ENCODE data around the gene ZFAND3. TPM values are rescaled to one million over a fixed set of nuclear protein-coding genes. Genes with fewer than 3 reads are reported as not detected.

Gene ZFAND3
- total RNA-seq, 1 experiment from 2014 or later, result 107 TPM

DNA sequence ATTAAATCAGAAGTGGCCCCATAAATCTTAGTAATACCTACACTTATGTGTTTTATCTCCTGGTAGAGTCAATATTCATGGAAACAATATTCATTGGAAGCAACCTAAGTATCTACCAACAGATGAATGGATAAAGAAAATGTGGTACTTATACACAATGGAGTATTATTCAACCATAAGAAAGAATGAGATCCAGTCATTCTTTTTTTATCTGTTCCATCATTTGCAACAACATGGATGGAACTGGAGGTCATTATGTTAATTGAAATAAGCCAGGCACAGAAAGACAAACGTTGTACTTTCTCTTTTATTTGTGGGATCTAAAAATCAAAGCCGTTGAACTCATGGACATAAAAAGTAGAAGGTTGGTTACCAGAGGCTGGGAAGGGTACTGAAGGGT is 268.5 kb downstream of the ZFAND3 start:
- no TSS peak for BruUV-seq (replicated peaks)
- Histone ChIP-seq H3K4me3 (ENCODE audit: low read depth, low read length) (no peak overlapping the region), H3K9me3 (no peaks in the 10 kb centered on the region), H3K36me3 (ENCODE audit: control insufficient read depth, insufficient read depth, low read length) (no peaks in the 10 kb centered on the region), H3K27me3 (replicated peaks; ENCODE audit: control insufficient read depth, insufficient read depth, low read length) (no peaks in the 10 kb centered on the region), H3K4me1 (no peaks in the 10 kb centered on the region)
- peaks cover 25% of the 10 kb centered on the region for H3K36me3 Mint-ChIP-seq (ENCODE audit: insufficient read depth, unreplicated experiment)
- H3K27ac Mint-ChIP-seq (ENCODE audit: unreplicated experiment), result no peak overlapping the region
- intact Hi-C loops (cut with micrococcal nuclease; ENCODE audit: unreplicated experiment), result no loop called here
- CTCF ChIA-PET, result no interaction called here
- no peaks in the 10 kb centered on the region for H3K27me3 Mint-ChIP-seq (ENCODE audit: insufficient read depth, unreplicated experiment)
- H3K9me3 Mint-ChIP-seq (ENCODE audit: unreplicated experiment), result no peaks in the 10 kb centered on the region
- POLR2A ChIA-PET, result no interaction called here
- DNase-seq, result no peak
- H3K4me3 Mint-ChIP-seq (ENCODE audit: unreplicated experiment), result no peak overlapping the region
- H3K4me1 Mint-ChIP-seq (ENCODE audit: low read depth, unreplicated experiment), result no peaks in the 10 kb centered on the region
- TF ChIP-seq, protein P1, sequence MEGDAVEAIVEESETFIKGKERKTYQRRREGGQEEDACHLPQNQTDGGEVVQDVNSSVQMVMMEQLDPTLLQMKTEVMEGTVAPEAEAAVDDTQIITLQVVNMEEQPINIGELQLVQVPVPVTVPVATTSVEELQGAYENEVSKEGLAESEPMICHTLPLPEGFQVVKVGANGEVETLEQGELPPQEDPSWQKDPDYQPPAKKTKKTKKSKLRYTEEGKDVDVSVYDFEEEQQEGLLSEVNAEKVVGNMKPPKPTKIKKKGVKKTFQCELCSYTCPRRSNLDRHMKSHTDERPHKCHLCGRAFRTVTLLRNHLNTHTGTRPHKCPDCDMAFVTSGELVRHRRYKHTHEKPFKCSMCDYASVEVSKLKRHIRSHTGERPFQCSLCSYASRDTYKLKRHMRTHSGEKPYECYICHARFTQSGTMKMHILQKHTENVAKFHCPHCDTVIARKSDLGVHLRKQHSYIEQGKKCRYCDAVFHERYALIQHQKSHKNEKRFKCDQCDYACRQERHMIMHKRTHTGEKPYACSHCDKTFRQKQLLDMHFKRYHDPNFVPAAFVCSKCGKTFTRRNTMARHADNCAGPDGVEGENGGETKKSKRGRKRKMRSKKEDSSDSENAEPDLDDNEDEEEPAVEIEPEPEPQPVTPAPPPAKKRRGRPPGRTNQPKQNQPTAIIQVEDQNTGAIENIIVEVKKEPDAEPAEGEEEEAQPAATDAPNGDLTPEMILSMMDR (IDR thresholded peaks at IDR 0.05; ENCODE audit: insufficient read depth in 1 of 2, low read depth in 1 of 2, low read length in 1 of 2, severe bottlenecking in 1 of 2, unreplicated experiment in 1 of 2), result no peak

DNA sequence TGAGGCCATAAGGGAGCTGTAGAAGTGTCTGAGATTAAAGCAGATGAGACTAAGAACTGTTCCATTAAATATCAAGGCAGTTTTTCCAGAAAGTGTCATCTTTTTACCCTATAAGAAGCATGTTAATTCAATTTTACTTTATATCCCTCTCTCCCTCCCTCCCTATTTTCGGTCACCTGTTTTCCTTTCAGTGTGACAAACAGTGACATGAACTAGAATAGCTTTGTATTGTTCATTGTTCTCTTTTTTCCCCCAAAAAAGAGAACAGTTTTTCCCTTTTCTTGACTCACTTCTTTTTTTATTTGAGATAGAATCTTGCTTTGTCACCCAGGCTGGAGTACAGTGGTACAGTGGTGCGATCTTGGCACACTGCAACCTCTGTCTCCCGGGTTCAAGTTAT is 269.3 kb downstream of the ZFAND3 start:
- H3K4me3 ChIP-seq (ENCODE audit: low read depth, low read length), result no peak overlapping the region
- H3K4me1 ChIP-seq, result no peaks in the 10 kb centered on the region
- no peak overlapping the region for H3K4me3 Mint-ChIP-seq (ENCODE audit: unreplicated experiment)
- ChIA-PET POLR2A (no interaction called here), CTCF (no interaction called here)
- H3K36me3 ChIP-seq (ENCODE audit: control insufficient read depth, insufficient read depth, low read length), result no peaks in the 10 kb centered on the region
- TF ChIP-seq, protein P1 (IDR thresholded peaks at IDR 0.05; ENCODE audit: insufficient read depth in 1 of 2, low read depth in 1 of 2, low read length in 1 of 2, severe bottlenecking in 1 of 2, unreplicated experiment in 1 of 2), result no peak
- peaks cover 25% of the 10 kb centered on the region for H3K36me3 Mint-ChIP-seq (ENCODE audit: insufficient read depth, unreplicated experiment)
- H3K4me1 Mint-ChIP-seq (ENCODE audit: low read depth, unreplicated experiment), result no peaks in the 10 kb centered on the region
- H3K9me3 Mint-ChIP-seq (ENCODE audit: unreplicated experiment), result no peaks in the 10 kb centered on the region
- no TSS peak for BruUV-seq (replicated peaks)
- H3K9me3 ChIP-seq, result no peaks in the 10 kb centered on the region
- H3K27me3 Mint-ChIP-seq (ENCODE audit: insufficient read depth, unreplicated experiment), result no peaks in the 10 kb centered on the region
- intact Hi-C loops (cut with micrococcal nuclease; ENCODE audit: unreplicated experiment), result no loop called here
- H3K27ac Mint-ChIP-seq (ENCODE audit: unreplicated experiment), result no peak overlapping the region
- DNase-seq, result no peak
- H3K27me3 ChIP-seq (replicated peaks; ENCODE audit: control insufficient read depth, insufficient read depth, low read length), result no peaks in the 10 kb centered on the region

DNA sequence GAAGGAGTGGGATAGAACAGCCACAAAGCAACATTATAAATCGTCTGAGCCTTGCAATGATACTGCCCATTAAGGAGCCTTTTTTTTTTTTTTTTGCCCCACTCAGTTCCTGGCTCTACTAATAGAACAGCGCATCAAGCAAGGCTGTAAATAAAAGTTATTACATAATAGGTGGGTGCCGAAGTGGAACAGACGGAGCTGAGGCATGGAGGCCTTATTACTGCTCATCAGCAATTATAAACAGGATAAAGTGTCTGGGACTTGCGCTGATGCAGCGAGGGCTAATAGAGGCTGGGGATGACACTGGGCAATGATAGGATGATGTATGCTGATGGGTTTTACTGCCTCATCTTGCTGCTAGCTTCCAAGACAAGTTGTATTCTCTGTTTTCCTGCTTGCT is 272.1 kb downstream of the ZFAND3 start:
- H3K4me3 ChIP-seq (ENCODE audit: low read depth, low read length), result no peak overlapping the region
- no peak for DNase-seq
- Mint-ChIP-seq H3K27me3 (ENCODE audit: insufficient read depth, unreplicated experiment) (no peaks in the 10 kb centered on the region), H3K9me3 (ENCODE audit: unreplicated experiment) (no peaks in the 10 kb centered on the region), H3K27ac (ENCODE audit: unreplicated experiment) (no peak overlapping the region), H3K4me3 (ENCODE audit: unreplicated experiment) (no peak overlapping the region), H3K4me1 (ENCODE audit: low read depth, unreplicated experiment) (no peaks in the 10 kb centered on the region), H3K36me3 (ENCODE audit: insufficient read depth, unreplicated experiment) (peaks cover 17% of the 10 kb centered on the region)
- no TSS peak for BruUV-seq (replicated peaks)
- no peaks in the 10 kb centered on the region for H3K36me3 ChIP-seq (ENCODE audit: control insufficient read depth, insufficient read depth, low read length)
- intact Hi-C loops (cut with micrococcal nuclease; ENCODE audit: unreplicated experiment), result no loop called here
- H3K27me3 ChIP-seq (replicated peaks; ENCODE audit: control insufficient read depth, insufficient read depth, low read length), result no peaks in the 10 kb centered on the region
- no peaks in the 10 kb centered on the region for H3K4me1 ChIP-seq
- ChIA-PET POLR2A (no interaction called here), CTCF (no interaction called here)
- no peaks in the 10 kb centered on the region for H3K9me3 ChIP-seq
- TF ChIP-seq, protein P1 (IDR thresholded peaks at IDR 0.05; ENCODE audit: insufficient read depth in 1 of 2, low read depth in 1 of 2, low read length in 1 of 2, severe bottlenecking in 1 of 2, unreplicated experiment in 1 of 2), result no peak

All from Caco-2 (cell line).